Natural killer cell treated with Interleukin-12 subunit alpha and Interleukin-12 subunit beta and Interleukin-15 and Interleukin-18, amount 100 ng/mL, for 72 hours (primary cell): Measurements from ENCODE around the gene RALGPS1. TPM values are rescaled to one million over a fixed set of nuclear protein-coding genes. Genes with fewer than 3 reads are reported as not detected.
A peak's percentile ranks its signal among the peaks of the same experiment; 100 is the strongest.

Source experiments
- ATAC-seq, 2 donors: fragments of 150-1000 bp; cut with Tn5 transposase in 1 of 2; sonication (Bioruptor Pico), chemical (Tn5 transposase) in 1 of 2; 2 replicates each; pipeline ENCODE4 v1.10.0; 2021
- DNase-seq: peaks from one replicate; pipeline ENCODE4 v3.0.0; 2022; ENCODE audit warnings: low spot score
- H3K27ac Mint-ChIP-seq, 2 donors: 1 replicate in 1 of 2; 2 replicates in 1 of 2; pipeline ENCODE4 v1.8.0; 2022; ENCODE audit warnings: mixed read lengths in 2 of 2, mild to moderate bottlenecking in 1 of 2, moderate library complexity in 1 of 2
- H3K27me3 Mint-ChIP-seq, 2 donors: 1 replicate in 1 of 2; 2 replicates in 1 of 2; pipeline ENCODE4 v1.8.0; 2022; ENCODE audit warnings: mixed read lengths in 2 of 2
- H3K36me3 Mint-ChIP-seq: one replicate; pipeline ENCODE4 v1.8.0; 2022; ENCODE audit warnings: mixed read lengths
- H3K4me1 Mint-ChIP-seq, 2 donors: 1 replicate in 1 of 2; 2 replicates in 1 of 2; pipeline ENCODE4 v1.8.0; 2022; ENCODE audit warnings: low read depth in 2 of 2, mixed read lengths in 2 of 2, mild to moderate bottlenecking in 1 of 2
- H3K4me3 Mint-ChIP-seq: one replicate; pipeline ENCODE4 v1.8.0; 2022; ENCODE audit warnings: mixed read lengths
- H3K9me3 Mint-ChIP-seq: 2 replicates; pipeline ENCODE4 v1.8.0; 2022; ENCODE audit warnings: mixed read lengths
- total RNA-seq, 2 donors: library from RNA; stranded (reverse); gene quantifications; one replicate each; pipeline ENCODE4 v1.2.3, GENCODE V29; 2022

The RALGPS1 gene
- total RNA-seq, 2 donors from 2014 or later = 4.4 to 7.0 TPM

GRCh38 chr9:127181595-127182190 is 267.1 kb downstream of the RALGPS1 start:
- Mint-ChIP-seq H3K36me3 (no peaks in the 10 kb centered on the region), H3K4me3 (no peak overlapping the region), H3K9me3 (no peaks in the 10 kb centered on the region), H3K27me3 (no peaks in the 10 kb centered on the region), H3K27ac (no peak overlapping the region), H3K4me1 (no peaks in the 10 kb centered on the region)
- ATAC-seq = no peak
- DNase-seq = peak; percentile 26

GRCh38 chr9:127182901-127183746 is 268.5 kb downstream of the RALGPS1 start:
- Mint-ChIP-seq H3K9me3 (no peaks in the 10 kb centered on the region), H3K27me3 (no peaks in the 10 kb centered on the region), H3K27ac (no peak overlapping the region), H3K4me3 (no peak overlapping the region), H3K4me1 (no peaks in the 10 kb centered on the region), H3K36me3 (no peaks in the 10 kb centered on the region)
- DNase-seq = peak; percentile 49
- ATAC-seq = no peak

DNA sequence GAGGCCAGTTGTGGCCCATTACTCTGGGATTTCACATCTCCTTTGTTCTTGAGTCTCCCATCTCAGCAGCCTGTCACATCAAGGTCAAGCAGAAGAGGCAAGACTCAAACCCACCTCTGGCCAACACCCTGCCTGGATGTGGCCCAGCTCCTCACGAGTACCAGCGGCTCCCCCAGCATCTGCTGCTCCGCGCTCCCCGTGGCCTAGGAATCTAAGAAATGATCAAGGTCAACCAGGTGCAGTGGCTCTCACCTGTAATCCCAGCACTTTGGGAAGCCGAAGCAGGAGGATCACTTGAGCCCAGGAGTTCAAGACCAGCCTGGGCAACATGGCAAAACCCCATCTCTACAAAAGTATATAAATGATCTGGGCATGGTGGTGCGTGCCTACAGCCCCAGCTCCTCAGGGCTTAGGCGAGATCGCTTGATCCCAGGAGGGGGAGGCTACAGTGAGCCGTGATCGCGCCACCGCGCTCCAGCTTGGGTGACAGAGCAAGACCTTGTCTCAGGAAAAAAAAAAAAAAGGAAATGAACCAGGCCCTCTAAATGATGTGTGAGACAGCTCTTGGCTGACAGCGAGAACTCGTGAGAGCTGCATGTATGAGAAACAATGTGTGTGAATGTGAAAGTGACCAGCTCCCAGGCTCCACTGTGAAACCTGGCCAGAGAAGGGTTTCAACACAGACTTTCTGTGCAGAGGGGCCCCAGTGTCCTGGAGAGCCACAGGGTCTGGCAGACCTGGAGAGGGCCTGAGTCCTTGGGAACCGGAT is 269.4 kb downstream of the RALGPS1 start:
- Mint-ChIP-seq H3K27me3 (no peaks in the 10 kb centered on the region), H3K9me3 (no peaks in the 10 kb centered on the region), H3K4me1 (no peaks in the 10 kb centered on the region), H3K4me3 (no peak overlapping the region), H3K27ac (no peak overlapping the region), H3K36me3 (no peaks in the 10 kb centered on the region)
- DNase-seq (peak; percentile 44), ATAC-seq (no peak)

GRCh38 chr9:127184641-127185040 is 270.1 kb downstream of the RALGPS1 start:
- no peak overlapping the region for H3K27ac Mint-ChIP-seq
- H3K4me1 Mint-ChIP-seq = no peaks in the 10 kb centered on the region
- H3K9me3 Mint-ChIP-seq = no peaks in the 10 kb centered on the region

DNA sequence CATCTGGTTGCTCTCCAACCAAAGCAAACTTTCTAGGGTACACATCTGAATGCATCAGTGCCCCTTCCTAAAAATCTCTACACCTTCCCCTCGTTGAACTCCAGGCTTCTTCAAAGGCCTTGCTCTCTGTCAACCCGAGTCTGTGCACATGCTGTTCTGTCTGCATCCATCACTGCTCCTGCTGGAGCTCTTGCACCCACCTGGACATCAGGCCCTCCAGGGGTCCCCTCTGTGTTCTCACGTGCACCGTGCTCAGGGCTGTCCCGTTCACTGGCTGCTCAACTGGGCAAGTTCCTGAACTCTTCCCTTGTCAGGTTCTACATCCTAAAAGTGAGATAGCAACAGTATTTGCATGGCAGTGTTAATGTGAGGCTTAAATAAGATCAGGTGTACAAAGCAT is 270.6 kb downstream of the RALGPS1 start:
- no peak for ATAC-seq
- no peaks in the 10 kb centered on the region for H3K27me3 Mint-ChIP-seq

More at GRCh38 chr9:127184641-127185040, 270.1 kb downstream of the RALGPS1 start:
- no peaks in the 10 kb centered on the region for H3K27me3 Mint-ChIP-seq
- DNase-seq (no peak), ATAC-seq (no peak)
- no peaks in the 10 kb centered on the region for H3K36me3 Mint-ChIP-seq
- no peak overlapping the region for H3K4me3 Mint-ChIP-seq

DNA sequence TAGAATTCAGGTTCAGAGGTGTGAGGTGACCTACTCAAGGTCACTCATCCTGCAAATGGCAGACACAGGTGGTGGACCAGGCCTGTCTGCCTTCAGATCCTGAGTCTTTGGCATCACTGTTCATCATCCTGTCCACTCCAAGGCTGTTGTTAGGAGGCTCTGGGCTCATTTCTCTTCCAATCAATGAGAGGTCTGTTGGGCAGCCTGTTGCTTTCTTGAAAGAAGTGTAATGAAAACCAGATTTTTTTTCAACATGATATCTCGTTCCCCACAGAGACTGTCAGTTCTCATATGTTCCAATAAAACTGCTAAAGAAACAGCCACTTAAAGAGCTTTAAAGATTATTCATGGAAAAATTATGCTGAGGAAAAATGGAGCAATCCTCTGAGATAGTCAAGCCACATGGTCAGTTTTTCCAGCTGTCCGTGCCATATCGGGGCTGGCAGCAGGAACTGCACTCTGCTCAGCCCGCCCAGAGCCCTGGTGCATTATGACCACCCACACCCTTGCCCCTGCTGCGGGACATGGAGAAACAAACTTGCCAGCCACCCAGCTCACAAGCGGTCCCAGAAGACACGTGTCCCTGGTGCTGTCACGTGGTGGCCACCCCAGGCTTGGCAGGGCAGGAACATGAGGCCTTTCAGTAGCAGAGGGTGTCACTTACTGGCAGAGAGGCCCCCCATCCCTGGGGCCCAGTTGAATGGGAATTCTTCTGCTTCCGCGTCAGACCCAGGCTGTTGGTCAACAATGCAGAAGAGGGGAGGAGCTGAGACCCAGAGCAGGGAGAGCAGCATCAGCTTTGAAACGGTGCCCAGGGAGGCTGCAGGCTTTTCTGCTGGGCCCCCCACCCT is 271.6 kb downstream of the RALGPS1 start:
- DNase-seq (peak; percentile 48), ATAC-seq (no peak)
- no peaks in the 10 kb centered on the region for H3K9me3 Mint-ChIP-seq
- no peak overlapping the region for H3K27ac Mint-ChIP-seq
- no peaks in the 10 kb centered on the region for H3K27me3 Mint-ChIP-seq
- H3K4me1 Mint-ChIP-seq = no peaks in the 10 kb centered on the region
- no peak overlapping the region for H3K4me3 Mint-ChIP-seq
- H3K36me3 Mint-ChIP-seq = no peaks in the 10 kb centered on the region

More for the DNA sequence above, 270.6 kb downstream of the RALGPS1 start:
- peak; percentile 48 for DNase-seq
- H3K27ac Mint-ChIP-seq = no peak overlapping the region
- H3K4me1 Mint-ChIP-seq = no peaks in the 10 kb centered on the region
- no peaks in the 10 kb centered on the region for H3K9me3 Mint-ChIP-seq
- no peaks in the 10 kb centered on the region for H3K36me3 Mint-ChIP-seq
- H3K4me3 Mint-ChIP-seq = no peak overlapping the region

- Mint-ChIP-seq H3K4me1 (no peaks in the 10 kb centered on the region), H3K4me3 (no peak overlapping the region), H3K36me3 (no peaks in the 10 kb centered on the region), H3K9me3 (no peaks in the 10 kb centered on the region), H3K27me3 (no peaks in the 10 kb centered on the region), H3K27ac (no peak overlapping the region)
- DNase-seq (peak; percentile 5), ATAC-seq (no peak)
Observed at GRCh38 chr9:127186806-127187205, 272.2 kb downstream of the RALGPS1 start.

- H3K4me3 Mint-ChIP-seq = no peak overlapping the region
- H3K4me1 Mint-ChIP-seq = no peaks in the 10 kb centered on the region
- no peak overlapping the region for H3K27ac Mint-ChIP-seq
- no peaks in the 10 kb centered on the region for H3K36me3 Mint-ChIP-seq
- no peaks in the 10 kb centered on the region for H3K27me3 Mint-ChIP-seq
- DNase-seq (peak; percentile 12), ATAC-seq (no peak)
- H3K9me3 Mint-ChIP-seq = no peaks in the 10 kb centered on the region
Observed at GRCh38 chr9:127187231-127187956, 272.8 kb downstream of the RALGPS1 start.

DNA sequence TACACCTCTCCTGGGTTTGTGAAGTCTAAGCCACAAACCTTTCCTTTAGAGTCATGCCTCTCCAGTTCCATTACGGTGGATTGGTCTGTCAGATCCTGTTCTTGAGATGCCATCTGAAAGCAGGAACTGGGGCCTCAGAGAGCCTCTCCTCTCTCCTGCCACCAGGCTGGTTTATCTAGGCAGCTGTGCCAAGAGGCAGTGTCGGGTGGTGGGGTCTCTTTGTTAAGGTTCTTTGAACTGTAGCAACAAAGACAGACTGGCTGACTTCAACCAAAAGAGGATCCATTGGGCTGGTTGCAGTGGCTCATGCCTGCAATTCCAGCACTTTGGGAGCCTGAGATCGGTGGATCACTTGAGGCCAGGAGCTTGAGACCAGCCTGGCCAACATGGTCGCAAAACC is 273.8 kb downstream of the RALGPS1 start:
- no peaks in the 10 kb centered on the region for H3K27me3 Mint-ChIP-seq
- no peaks in the 10 kb centered on the region for H3K4me1 Mint-ChIP-seq
- DNase-seq (peak; percentile 20), ATAC-seq (no peak)
- no peak overlapping the region for H3K4me3 Mint-ChIP-seq
- no peak overlapping the region for H3K27ac Mint-ChIP-seq
- H3K36me3 Mint-ChIP-seq = no peaks in the 10 kb centered on the region
- H3K9me3 Mint-ChIP-seq = no peaks in the 10 kb centered on the region

GRCh38 chr9:127189628-127190027 is 275.0 kb downstream of the RALGPS1 start:
- Mint-ChIP-seq H3K9me3 (no peaks in the 10 kb centered on the region), H3K27ac (no peak overlapping the region), H3K4me3 (no peak overlapping the region), H3K36me3 (no peaks in the 10 kb centered on the region), H3K27me3 (no peaks in the 10 kb centered on the region), H3K4me1 (no peaks in the 10 kb centered on the region)
- ATAC-seq (no peak), DNase-seq (peak; percentile 56)

DNA sequence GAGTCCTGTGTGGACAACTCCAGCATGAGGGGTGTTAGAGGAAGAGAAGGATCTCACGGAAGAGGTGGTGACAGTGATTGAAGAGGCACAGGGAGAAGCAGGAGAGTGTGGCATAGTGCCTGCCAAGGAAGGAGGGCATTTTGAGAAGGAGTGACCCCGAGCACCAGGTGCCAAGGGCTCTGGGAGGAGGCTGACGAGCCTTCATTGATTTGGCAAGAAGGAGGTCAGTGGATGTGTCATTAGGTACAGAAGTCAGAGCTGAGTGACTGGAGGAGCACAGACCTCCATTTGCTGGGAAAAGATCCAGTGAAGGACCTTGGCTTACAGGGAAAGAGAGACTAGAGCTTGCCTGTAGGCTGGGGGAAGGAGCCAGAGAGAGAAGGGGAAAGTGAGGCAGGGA is 278.2 kb downstream of the RALGPS1 start:
- Mint-ChIP-seq H3K4me3 (no peak overlapping the region), H3K4me1 (no peaks in the 10 kb centered on the region), H3K27me3 (no peaks in the 10 kb centered on the region), H3K36me3 (no peaks in the 10 kb centered on the region), H3K27ac (no peak overlapping the region), H3K9me3 (no peaks in the 10 kb centered on the region)
- DNase-seq = no peak
- no peak for ATAC-seq

GRCh38 chr9:127193483-127193882 is 278.9 kb downstream of the RALGPS1 start:
- Mint-ChIP-seq H3K4me3 (no peak overlapping the region), H3K27me3 (no peaks in the 10 kb centered on the region), H3K36me3 (no peaks in the 10 kb centered on the region), H3K4me1 (no peaks in the 10 kb centered on the region), H3K27ac (no peak overlapping the region), H3K9me3 (no peaks in the 10 kb centered on the region)
- ATAC-seq (peak in 1 of 2 donors; percentile 52), DNase-seq (no peak)
